Retinal pigment epithelial cell (primary cell): ENCODE data around the gene MAN1B1.

Experiments used
- DNase-seq: peaks from one replicate; pipeline ENCODE4 v3.0.0-alpha.2; 2010; ENCODE audit warnings: low read depth
- H3K4me3 ChIP-seq: 2 replicates; pipeline ENCODE4 v1.5.1; 2011; ENCODE audit warnings: mild to moderate bottlenecking, low read length, control low read depth, moderate library complexity
- TF ChIP-seq, protein P1 (sequence below): conservative IDR thresholded peaks from 2 replicates; pipeline ENCODE4 v1.5.1; 2011; ENCODE audit warnings: low read depth, low read length, control low read depth, inconsistent platforms

Gene MAN1B1

DNA sequence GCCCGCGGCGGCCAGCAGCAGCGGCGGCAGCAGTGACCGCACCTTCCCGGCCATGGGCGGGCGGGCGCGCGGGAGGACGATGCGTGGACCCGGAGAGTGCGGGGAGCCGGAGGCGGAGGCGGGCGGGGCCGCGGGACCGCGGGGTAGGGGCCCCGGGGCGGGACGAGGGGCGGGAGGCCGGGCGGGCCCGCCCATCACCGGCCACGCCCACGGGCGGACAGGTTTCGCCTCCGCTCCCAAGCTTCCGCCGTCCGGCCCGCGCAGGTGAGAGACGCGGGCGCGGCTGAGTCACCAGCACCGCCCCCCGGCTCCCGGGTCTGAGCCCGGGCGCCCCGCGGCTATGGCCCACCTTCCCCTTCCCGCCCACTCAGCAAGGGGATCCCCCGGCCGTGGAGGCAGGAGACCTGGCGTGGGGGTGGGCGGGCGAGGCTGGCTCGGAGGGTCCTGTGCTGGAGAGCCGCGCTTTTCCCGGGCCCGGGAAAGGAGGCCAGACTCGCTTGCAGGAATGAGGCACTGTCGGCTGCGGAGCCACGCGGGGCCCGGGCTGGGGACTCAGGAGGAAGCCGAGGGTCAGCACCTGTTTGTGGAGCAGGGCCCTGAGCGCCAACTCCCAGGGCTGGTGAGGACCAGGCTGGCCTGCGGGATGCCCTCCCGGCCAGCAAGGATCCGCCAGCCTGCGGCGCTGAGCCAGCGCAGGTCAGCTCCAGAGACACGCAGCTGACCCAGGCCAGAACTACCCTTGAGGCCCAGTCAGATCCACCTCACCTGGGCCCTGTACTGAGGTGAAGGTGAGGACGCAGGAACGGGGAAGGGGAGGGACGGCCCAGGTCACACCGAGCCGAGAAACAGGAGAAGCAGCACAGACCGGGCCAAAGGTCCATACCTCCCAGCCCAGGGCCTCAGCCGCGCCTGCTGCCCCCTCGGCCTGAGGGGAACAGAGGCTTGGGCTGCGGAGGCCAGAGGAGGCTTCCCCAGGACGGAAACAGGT, 32.5 kb upstream of the MAN1B1 start, which contains the start of gene ENTPD2:
Gene ENTPD2, minus strand, starts transcription at position 118 of the 988 bp plus-strand sequence. Its CDS starts 64 bp downstream, at position 54.
- no peak within 1 kb of the TSS for H3K4me3 ChIP-seq
- DNase-seq, result no peak
- TF ChIP-seq, protein P1, sequence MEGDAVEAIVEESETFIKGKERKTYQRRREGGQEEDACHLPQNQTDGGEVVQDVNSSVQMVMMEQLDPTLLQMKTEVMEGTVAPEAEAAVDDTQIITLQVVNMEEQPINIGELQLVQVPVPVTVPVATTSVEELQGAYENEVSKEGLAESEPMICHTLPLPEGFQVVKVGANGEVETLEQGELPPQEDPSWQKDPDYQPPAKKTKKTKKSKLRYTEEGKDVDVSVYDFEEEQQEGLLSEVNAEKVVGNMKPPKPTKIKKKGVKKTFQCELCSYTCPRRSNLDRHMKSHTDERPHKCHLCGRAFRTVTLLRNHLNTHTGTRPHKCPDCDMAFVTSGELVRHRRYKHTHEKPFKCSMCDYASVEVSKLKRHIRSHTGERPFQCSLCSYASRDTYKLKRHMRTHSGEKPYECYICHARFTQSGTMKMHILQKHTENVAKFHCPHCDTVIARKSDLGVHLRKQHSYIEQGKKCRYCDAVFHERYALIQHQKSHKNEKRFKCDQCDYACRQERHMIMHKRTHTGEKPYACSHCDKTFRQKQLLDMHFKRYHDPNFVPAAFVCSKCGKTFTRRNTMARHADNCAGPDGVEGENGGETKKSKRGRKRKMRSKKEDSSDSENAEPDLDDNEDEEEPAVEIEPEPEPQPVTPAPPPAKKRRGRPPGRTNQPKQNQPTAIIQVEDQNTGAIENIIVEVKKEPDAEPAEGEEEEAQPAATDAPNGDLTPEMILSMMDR, result no peak

DNA sequence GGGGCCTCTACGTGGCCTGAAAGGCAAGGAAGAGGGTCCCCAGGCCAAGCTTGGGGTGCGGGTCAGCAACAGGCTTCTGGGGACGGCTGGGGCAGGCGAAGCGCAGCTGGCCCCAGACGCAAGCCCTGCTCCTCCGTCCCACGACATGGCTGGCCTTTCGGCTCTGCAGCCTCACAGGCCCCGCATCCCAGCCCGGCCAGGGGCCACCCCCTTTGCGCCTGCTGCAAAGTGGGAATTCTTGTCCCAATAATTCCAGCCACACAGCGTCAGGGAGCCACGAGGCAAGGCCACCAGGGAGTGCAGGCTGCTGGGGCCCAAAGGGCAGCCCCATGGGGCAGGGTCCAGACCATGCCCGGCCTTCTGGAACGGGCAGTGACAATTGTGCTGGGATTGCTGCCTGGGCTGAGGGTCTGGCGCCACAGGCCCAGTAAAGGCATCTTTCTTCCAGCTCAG, 31.8 kb upstream of the MAN1B1 start:
- DNase-seq, result no peak
- TF ChIP-seq, protein P1, result no peak
- H3K4me3 ChIP-seq, result no peak overlapping the region

DNA sequence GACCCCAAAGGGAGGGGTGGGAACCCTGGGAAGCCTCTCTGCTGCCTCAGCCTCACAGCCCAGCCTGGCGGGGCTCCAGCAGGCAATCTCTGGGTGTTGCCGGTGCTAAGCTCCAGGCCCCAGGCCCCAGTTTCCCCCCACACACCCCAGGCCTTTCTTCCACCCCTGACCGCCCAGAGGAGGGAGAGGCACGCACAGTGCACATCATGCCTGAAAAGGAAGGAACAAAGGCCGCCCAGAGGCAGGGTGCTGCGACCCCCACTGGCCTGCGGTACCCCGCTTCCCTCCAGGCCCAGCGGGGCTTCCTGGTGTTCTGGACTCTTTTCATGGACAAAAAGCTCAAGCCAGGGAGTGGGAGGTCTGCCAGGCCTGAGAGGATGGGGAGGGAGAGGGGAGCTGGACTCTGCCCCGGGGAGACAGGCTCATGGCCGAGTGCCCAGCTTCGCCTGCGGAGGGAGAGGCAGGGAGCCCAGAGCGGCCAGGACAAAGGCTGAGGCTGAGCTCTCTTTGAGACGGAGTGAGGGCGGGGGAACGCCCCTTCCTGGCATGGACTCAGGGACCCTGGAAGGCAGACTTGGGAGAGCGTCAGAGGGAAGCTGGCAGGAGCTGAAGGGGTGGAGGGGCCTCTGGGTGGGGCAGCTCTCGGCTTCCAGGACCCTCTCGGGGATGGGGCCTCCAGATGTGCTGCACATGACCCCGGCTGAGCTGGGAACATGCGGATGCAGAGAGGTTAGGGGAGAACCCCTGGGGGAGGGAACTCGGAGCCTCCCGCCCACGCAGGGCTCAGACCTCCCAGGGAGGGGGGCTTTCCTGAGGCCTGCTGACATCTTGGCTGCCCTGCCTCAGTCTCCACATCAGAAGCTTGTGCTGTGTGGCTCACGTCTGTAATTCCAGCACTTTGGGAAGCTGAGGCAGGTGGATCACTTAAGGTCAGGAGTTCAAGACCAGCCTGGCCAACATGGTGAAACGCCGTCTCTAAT, 31.1 kb upstream of the MAN1B1 start:
- TF ChIP-seq, protein P1, result no peak
- peak; percentile 41 for DNase-seq
- H3K4me3 ChIP-seq, result no peak overlapping the region

DNA sequence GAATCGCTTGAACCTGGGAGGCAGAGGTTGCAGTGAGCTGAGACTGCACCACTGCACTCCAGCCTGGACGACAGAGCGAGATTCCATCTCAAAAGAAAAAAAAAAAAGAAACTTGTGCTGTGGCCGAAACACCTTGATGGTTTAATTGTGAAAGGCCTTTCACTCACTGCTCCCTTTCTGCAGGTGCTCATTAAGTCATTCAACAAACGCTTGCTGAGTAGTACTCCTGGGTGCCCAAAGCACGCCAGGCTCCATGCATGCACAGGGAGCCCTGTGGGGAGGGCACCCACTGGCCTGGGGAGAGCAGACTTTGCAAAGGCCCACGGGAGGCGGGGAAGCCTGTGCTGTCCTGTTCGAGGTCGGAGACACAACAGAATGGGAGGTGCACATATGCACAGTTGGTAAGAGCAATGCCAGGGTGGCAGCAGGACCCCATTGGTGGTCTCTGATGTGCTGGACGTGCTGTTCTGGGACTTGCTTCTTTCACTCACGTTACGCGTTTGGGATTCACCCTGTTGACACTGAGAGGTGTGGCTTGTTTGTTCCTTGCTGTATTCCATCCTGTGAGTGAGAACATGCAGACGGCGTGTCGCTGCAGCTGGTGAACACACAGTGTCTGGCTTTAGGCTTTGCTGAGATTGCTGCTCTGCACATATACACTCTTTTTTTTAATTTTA, 29.9 kb upstream of the MAN1B1 start:
- no peak overlapping the region for H3K4me3 ChIP-seq
- no peak for DNase-seq
- TF ChIP-seq, protein P1, result no peak

DNA sequence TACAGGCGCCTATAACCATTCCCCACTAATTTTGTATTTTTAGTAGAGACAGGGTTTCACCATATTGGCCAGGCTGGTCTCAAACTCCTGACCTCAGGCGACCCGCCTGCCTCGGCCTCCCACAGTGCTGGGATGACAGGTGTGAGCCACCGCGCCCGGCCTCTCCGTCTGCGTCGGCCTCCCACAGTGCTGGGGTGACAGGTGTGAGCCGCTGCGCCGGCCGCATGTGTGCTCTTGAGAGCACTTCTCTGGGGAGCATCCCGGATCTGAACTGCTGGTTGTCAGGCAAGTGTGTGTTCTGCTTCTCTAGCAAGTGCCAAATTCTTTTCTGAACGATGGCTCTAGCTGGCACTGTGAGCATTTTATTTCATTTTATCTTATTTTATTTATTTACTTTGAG, 29.2 kb upstream of the MAN1B1 start:
- no peak for DNase-seq
- TF ChIP-seq, protein P1, result no peak
- H3K4me3 ChIP-seq, result no peak overlapping the region

DNA sequence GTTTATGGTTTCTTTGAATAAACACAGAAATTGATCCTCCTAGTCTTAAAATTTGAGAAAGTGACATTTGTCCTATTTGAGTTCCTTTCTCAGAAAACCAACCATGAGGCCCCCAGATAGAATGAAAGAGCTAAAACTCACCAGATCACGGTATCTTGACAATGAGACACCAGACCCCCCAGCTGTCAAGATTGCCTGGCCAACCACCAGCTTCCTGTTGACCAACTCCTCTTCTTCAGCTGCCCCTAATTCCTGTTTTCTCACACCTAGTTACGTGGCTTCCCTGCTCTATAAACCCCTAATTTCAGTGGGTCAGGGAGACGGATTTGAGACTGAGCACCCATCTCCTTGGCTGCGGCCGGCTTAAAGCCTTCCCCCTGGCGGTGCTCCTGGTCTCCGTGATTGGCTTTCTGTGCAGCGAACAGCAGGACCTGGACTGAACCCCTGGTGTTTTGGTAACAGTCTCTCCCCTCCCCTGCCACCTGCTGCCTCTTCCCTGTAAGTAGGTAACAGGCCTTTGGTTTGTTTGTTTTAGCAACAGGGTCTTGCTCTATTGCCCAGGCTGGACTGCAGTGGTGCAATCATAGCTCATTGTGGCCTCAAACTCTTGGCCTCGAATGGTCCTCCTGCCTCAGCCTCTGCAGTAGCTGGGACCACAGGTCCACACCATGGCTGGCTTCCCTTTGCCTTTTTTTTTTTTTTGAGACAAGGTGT, 28.1 kb upstream of the MAN1B1 start:
- TF ChIP-seq, protein P1, result no peak
- no peak overlapping the region for H3K4me3 ChIP-seq
- no peak for DNase-seq
